Sigmoid colon (tissue), 7 donors: Measurements from ENCODE around the gene CA14. TPM values are rescaled to one million over a fixed set of nuclear protein-coding genes. Genes with fewer than 3 reads are reported as not detected.
A peak's percentile ranks its signal among the peaks of the same experiment; 100 is the strongest.

Source experiments
- DNase-seq: peaks from one replicate; pipeline ENCODE4 v3.0.0-alpha.2; 2019
- H3K27ac ChIP-seq, 4 donors: fragments of 200-600 bp; sonication (generic); one replicate each; pipeline ENCODE4 v1.5.1; 2016 to 2019; ENCODE audit warnings: mild to moderate bottlenecking in 1 of 4
- H3K27me3 ChIP-seq, 3 donors: fragments of 200-600 bp; sonication (generic); one replicate each; pipeline ENCODE4 v1.5.1; 2019; ENCODE audit warnings: mild to moderate bottlenecking in 1 of 3
- H3K36me3 ChIP-seq, 4 donors: fragments of 200-600 bp; sonication (generic); one replicate each; pipeline ENCODE4 v1.5.1; 2016 to 2019
- H3K4me1 ChIP-seq, 4 donors: fragments of 200-600 bp; sonication (generic); one replicate each; pipeline ENCODE4 v1.5.1; 2017 to 2019
- H3K4me3 ChIP-seq, 4 donors: fragments of 200-600 bp; sonication (generic); one replicate each; pipeline ENCODE4 v1.5.1; 2017 to 2019; ENCODE audit warnings: mild to moderate bottlenecking in 2 of 4, moderate library complexity in 1 of 4
- H3K9me3 ChIP-seq, 4 donors: fragments of 200-600 bp in 3 of 4; sonication (generic) in 3 of 4; one replicate each; pipeline versions ENCODE4 v1.5.1 to v1.6.1; 2013 to 2019
- EP300 ChIP-seq, 4 donors: sonication (generic); formaldehyde crosslinking; IDR thresholded peaks; one replicate each; pipeline ENCODE4 v1.6.1; 2017; ENCODE audit warnings: antibody characterized with exemption in 4 of 4
- POLR2A ChIP-seq, 2 donors: fragments of 450-650 bp; IDR thresholded peaks; one replicate each; pipeline ENCODE4 v1.6.1; 2016; ENCODE audit warnings: antibody characterized with exemption in 2 of 2, mild to moderate bottlenecking in 2 of 2, moderate library complexity in 2 of 2
- POLR2AphosphoS5 ChIP-seq, 4 donors: sonication (generic); formaldehyde crosslinking; IDR thresholded peaks; one replicate each; pipeline ENCODE4 v1.6.1; 2017; ENCODE audit warnings: antibody characterized with exemption in 4 of 4
- WGBS, 2 donors: extraction: QIAGEN DNeasy Blood & Tissue Kit; methylation state at CpG; one replicate each; pipeline ENCODE4 v1.1.7; 2013; 5-methylcytosine and 5-hydroxymethylcytosine counted together
- intact Hi-C: fragments of 100-400 bp; cut with DNase I; formaldehyde crosslinking; loops from one replicate; pipeline ENCODE4 v1.15.1; 2023
- polyA plus RNA-seq, 3 donors: library from polyadenylated mRNA; stranded (reverse); fragments of 200-250 nt; gene quantifications; one replicate each; pipeline ENCODE4 v1.2.3, GENCODE V29; 2013
- total RNA-seq, 4 donors: library from RNA; depleted of rRNA; stranded (reverse); fragments of >200 nt; gene quantifications; one replicate each; pipeline ENCODE4 v1.1.0, GENCODE V29; 2016
- TF ChIP-seq, protein P1 (sequence below), 4 experiments: fragments of 450-650 bp in 3 of 4; fragments of 200-600 bp in 1 of 4; IDR thresholded peaks; one replicate each; pipeline ENCODE4 v1.5.1; 2016 to 2019; ENCODE audit warnings: antibody characterized with exemption in 4 of 4, mild to moderate bottlenecking in 3 of 4, moderate library complexity in 2 of 4
- donor health status: healthy with polysubstance abuse.
- donor health status: Bipolar disorder and iron deficiency.
- donor health status: healthy.

CA14 gene
- total and polyA plus RNA-seq, 7 donors, result 0.35 to 4.3 (median 1.4) TPM; not detected in 2

DNA sequence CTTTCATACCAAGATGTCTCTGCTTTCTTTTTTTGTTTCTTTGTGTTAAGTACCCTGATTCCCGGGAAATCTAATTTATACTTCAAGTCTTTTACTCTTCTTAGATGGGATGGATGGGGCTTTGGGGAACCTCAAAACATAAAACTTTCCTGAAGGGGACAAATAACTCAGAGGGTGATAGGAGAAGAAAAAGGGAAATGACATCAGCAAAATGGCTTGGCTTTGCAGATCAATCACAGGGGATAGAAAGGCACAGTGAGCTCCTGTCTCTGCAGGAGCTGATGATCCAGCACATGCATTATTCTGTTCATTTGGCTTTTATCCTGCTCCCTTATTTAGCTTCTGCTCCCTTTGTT is 1.4 kb upstream of the CA14 start:
- WGBS, 2 donors, result 0 to 3% methylated on average over 1 of the region's 1 CpG

DNA sequence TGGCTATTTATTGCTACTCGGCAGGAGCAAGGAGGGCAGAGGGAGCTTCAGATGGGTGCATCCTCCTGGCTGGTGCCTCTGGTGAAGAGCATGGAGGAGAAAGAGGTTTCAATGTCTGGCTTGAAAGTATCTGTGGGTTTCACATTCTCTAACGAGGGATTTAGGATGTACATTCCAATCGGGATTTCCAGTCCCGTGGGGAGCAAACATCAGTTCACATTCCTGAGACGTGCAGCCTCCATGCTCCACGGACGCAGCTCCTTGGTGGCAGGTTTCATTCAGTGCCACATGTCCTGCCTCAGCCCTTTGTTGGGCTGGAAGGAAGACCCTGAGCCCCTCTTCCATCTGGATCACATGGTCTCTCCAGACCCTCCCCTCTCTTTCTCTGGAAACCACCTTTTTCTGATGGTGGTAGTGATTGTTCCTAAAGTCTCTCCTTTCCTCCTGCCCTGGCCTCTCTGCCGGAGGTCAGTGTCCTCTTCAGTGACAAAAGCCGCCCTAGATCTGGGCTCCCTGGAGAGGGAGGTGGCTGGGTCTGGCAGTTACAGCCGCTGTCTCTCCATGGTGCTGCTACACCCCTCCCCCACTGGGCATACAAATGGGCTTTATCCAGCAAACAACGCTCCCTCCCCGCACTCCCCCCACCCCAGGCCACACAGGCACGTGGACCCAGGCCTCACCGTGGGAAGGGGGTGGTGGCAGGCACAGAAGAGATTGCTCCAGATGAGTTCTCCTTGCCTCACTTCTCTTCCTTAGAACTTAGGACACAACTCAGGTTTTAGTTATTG is 826 bp upstream of the CA14 start:
- intact Hi-C loops, result loop anchor here (1.0 to 5.0 kb wide), 2 partner anchors 25 to 66 kb away; partner anchors contain the start of gene PRPF3
- no peak for TF ChIP-seq EP300 (IDR thresholded peaks at IDR 0.05)
- no peak for TF ChIP-seq POLR2A (IDR thresholded peaks at IDR 0.05)
- TF ChIP-seq, protein P1, sequence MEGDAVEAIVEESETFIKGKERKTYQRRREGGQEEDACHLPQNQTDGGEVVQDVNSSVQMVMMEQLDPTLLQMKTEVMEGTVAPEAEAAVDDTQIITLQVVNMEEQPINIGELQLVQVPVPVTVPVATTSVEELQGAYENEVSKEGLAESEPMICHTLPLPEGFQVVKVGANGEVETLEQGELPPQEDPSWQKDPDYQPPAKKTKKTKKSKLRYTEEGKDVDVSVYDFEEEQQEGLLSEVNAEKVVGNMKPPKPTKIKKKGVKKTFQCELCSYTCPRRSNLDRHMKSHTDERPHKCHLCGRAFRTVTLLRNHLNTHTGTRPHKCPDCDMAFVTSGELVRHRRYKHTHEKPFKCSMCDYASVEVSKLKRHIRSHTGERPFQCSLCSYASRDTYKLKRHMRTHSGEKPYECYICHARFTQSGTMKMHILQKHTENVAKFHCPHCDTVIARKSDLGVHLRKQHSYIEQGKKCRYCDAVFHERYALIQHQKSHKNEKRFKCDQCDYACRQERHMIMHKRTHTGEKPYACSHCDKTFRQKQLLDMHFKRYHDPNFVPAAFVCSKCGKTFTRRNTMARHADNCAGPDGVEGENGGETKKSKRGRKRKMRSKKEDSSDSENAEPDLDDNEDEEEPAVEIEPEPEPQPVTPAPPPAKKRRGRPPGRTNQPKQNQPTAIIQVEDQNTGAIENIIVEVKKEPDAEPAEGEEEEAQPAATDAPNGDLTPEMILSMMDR (IDR thresholded peaks at IDR 0.05), result no peak
- no peak for TF ChIP-seq POLR2AphosphoS5 (IDR thresholded peaks at IDR 0.05)

More for the DNA sequence above, 1.4 kb upstream of the CA14 start:
- Histone ChIP-seq H3K36me3 (no peaks in the 10 kb centered on the region), H3K4me3 (peak overlapping the region in 2 of 4 donors; percentile 3 to 28), H3K9me3 (no peaks in the 10 kb centered on the region), H3K27me3 (peaks cover 0 to 14% (median 0%) of the 10 kb centered on the region in 3 donors), H3K27ac (peak overlapping the region; percentile 73 to 84 (median 78)), H3K4me1 (peaks cover 0 to 42% (median 14%) of the 10 kb centered on the region in 4 donors)
- no peak for DNase-seq
- intact Hi-C loops, result loop anchor here (1.0 to 5.0 kb wide), 2 partner anchors 25 to 66 kb away; partner anchors contain the start of gene PRPF3
- TF ChIP-seq, protein P1 (IDR thresholded peaks at IDR 0.05), result no peak
- TF ChIP-seq POLR2A (IDR thresholded peaks at IDR 0.05) (no peak), EP300 (IDR thresholded peaks at IDR 0.05) (no peak), POLR2AphosphoS5 (IDR thresholded peaks at IDR 0.05) (no peak)

DNA sequence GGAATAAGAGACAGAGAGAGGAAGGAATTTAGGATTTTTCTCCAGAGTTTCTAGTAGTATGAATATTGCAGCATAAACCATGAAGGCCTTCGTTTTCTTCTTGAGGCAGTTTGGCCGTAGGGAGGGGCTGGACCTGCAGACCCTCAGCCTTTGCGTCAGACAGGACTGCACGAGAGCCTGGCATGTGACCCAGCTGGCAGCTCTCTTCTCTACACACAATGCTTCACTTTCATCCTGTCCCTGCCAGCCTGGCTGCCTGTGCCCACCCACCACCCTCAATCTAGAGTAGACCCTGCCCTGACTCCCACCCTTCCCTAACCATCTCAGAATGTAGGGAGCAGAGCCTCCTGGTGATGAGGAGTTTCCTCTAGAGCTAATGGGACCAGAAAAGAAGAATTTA is 1.6 kb downstream of the CA14 start:
- peak; percentile 69 for DNase-seq
- peaks cover 0 to 42% (median 14%) of the 10 kb centered on the region in 4 donors for H3K4me1 ChIP-seq

More for the DNA sequence above, 826 bp upstream of the CA14 start:
- peak; percentile 59 for DNase-seq
- Histone ChIP-seq H3K36me3 (no peaks in the 10 kb centered on the region), H3K4me3 (peak overlapping the region in 1 of 4 donors; percentile 28), H3K9me3 (no peaks in the 10 kb centered on the region), H3K27ac (peak overlapping the region; percentile 73 to 84 (median 78)), H3K4me1 (peaks cover 0 to 42% (median 14%) of the 10 kb centered on the region in 4 donors), H3K27me3 (peaks cover 0 to 14% (median 0%) of the 10 kb centered on the region in 3 donors)
- 31 to 57% methylated on average over 14 of the region's 14 CpGs for WGBS, 2 donors

DNA sequence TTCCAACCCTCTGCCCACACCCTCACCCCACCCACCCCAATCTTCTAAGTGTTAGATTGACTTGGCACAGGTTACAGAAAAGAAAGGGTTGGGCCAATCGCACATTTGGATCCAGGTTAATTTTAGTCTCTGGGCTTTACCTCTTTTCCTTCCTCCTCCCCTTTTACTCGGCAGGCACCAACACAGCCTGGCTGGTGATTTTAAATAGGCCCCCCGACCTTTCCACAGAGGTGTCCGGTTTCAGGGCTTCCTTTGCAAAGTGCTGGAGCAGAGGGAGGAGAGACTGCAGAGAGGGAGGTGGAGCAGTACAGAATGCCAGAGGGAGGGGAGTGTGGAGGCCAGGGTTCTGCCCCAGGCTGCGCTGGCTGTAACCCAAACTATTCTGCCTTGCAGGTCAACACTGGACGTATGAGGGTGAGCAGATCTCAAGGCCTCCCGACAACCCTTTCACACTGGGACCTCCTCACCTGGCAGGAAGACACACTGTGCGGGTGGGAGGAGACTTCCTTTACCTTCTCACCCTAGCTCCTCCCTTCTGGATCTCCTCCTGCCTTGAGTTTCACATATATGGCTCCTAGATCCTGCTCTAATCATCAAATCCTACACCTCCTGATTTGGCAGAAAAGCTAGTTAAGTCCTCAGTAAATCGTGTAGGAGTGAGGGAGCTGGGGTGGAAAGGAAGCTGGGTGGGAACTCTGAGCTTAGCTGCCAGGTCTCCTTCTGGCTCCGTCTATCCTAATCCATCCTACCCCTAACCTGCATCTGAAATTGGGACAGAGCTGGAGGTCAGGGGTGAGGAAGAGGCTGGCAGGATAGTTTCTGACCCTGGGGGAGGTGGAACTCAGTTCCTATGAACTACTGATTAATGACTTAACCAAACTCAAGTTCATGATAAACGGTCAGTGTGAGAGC is 2.4 kb downstream of the CA14 start:
- WGBS, 2 donors, result 15 to 43% methylated on average over 11 of the region's 11 CpGs
- Histone ChIP-seq H3K36me3 (peaks cover 0 to 11% (median 9%) of the 10 kb centered on the region in 4 donors), H3K4me1 (peaks cover 0 to 42% (median 14%) of the 10 kb centered on the region in 4 donors), H3K27ac (peak overlapping the region in 3 of 4 donors; percentile 73 to 79 (median 76)), H3K4me3 (no peak overlapping the region), H3K27me3 (peaks cover 0 to 14% (median 0%) of the 10 kb centered on the region in 3 donors), H3K9me3 (no peaks in the 10 kb centered on the region)
- intact Hi-C loops, result loop anchor here (5.0 kb wide), 1 partner anchor 62 kb away; the partner anchor contains the start of gene PRPF3
- TF ChIP-seq POLR2A (IDR thresholded peaks at IDR 0.05) (no peak), POLR2AphosphoS5 (IDR thresholded peaks at IDR 0.05) (no peak), EP300 (IDR thresholded peaks at IDR 0.05) (no peak)
- TF ChIP-seq, protein P1 (IDR thresholded peaks at IDR 0.05), result no peak
- DNase-seq, result peak; percentile 63

More for the DNA sequence above, 1.6 kb downstream of the CA14 start:
- H3K4me3 ChIP-seq, result no peak overlapping the region
- WGBS, 2 donors, result 23 to 75% methylated on average over 4 of the region's 4 CpGs
- H3K27ac ChIP-seq, result peak overlapping the region; percentile 9 to 79 (median 74)
- TF ChIP-seq POLR2A (IDR thresholded peaks at IDR 0.05), result no peak
- TF ChIP-seq EP300 (IDR thresholded peaks at IDR 0.05), result no peak
- no peak for TF ChIP-seq POLR2AphosphoS5 (IDR thresholded peaks at IDR 0.05)
- TF ChIP-seq, protein P1 (IDR thresholded peaks at IDR 0.05), result no peak
- intact Hi-C loops, result loop anchor here (5.0 kb wide), 1 partner anchor 63 kb away; the partner anchor contains the start of gene PRPF3
- H3K36me3 ChIP-seq, result peaks cover 0 to 3% (median 2%) of the 10 kb centered on the region in 4 donors
- peaks cover 0 to 14% (median 0%) of the 10 kb centered on the region in 3 donors for H3K27me3 ChIP-seq
- H3K9me3 ChIP-seq, result no peaks in the 10 kb centered on the region
